COLO668 (cell line): ENCODE data around the gene NLRP1.
A peak's percentile ranks its signal among the peaks of the same experiment; 100 is the strongest.

Experiments
- DNase-seq: peaks from one replicate; lab custom pipeline; 2025; ENCODE audit not compliant: unreplicated experiment; lab: John Stamatoyannopoulos, UW

The NLRP1 gene

DNA sequence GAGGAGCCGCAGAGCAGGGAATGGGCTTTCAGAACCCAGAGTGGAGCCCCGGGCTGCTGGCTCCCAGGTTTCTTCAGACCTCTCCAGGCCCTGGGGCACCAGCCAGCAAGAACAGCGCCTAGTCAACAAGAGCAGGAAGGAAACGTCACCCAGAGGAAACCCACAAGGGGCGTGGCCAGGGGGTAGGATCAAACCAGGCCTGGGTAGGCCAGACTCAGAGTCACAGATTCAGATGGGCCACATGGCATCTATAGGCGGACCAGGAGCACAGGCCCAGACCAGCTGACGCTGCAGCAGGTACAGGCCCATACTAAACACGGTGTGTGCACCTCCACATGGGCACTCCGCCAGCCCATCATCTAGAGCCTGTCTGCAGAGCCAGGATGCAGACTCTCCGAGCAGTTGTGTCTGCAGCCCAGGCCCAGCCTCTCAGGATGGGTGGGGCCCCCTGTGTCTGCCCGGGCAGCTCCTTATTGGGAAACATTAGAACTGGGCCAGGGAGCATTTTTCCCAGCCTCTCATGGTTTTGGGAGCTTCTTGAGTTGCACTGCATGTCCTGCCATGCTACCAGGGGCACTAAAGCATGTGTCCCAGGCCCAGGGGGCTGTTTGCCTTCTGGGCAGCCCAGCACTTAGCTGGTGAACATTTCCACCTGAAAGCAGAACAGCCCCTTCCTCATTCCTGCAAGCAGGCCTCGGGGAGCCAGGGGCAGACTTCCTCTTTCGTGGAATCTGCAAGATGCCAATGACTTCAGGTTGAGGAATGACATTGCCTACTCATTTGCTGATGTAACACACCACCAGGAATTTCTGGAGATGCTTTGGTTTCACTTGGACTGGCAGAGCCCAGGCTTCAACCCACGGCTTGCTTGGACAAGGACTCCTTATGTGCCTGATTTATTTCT lies at the start of gene NLRP1:
NLRP1 (minus strand) TSS at position 127 of the 904 bp plus-strand sequence. CDS start 552 bp downstream, outside the sequence.
- DNase-seq, result peak; percentile 3

DNA sequence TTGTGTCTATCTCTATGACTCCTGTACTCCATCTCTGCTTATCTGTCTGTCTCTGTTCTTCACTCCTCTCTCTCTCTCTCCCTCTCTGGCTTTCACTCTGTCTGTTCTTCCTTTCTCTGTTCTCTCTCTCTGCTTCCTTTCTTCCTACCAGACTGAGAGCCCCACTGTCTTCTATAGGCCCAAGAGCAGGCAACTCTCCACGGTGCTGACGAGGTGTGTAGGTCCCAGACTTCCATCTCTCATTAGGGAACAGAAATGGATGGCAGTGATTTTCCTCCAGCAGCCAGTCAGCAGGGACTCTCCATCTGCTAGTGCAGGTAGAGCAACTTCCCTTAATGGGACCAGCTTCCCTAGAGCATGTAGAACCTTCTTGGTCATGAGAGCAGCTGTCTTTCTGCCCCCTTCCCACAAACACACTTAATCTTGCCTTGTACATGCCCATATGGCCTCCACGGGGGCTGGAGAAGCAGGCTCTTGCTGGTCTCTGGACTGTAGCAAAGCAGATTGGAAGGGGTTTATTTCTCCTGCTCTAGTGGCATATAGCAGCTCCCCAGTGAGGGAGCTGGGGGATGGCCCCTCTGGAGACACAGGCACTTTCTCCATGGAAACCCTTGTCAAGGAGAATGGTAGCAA lies 47.8 kb upstream of the NLRP1 start:
- no peak for DNase-seq

DNA sequence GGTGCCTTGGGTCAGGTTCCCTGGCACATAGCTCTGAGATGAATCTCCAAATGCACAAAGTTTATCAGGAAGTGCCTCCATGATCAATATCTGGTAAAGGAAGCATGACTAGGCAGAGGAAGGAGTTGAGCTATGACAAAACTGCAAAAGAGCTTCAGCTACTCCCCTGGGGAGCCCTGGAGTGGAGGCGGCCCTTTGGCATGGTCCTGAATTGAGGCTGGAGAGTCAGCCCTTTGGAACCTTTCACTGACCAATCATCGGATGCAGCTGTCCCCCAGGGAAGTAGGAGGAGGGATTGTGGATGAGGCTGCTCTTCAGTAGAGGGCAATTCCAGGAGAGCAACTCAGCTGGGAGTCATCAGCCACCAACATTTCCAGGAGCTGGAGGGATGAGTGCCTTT lies 46.1 kb upstream of the NLRP1 start:
- DNase-seq, result no peak

DNA sequence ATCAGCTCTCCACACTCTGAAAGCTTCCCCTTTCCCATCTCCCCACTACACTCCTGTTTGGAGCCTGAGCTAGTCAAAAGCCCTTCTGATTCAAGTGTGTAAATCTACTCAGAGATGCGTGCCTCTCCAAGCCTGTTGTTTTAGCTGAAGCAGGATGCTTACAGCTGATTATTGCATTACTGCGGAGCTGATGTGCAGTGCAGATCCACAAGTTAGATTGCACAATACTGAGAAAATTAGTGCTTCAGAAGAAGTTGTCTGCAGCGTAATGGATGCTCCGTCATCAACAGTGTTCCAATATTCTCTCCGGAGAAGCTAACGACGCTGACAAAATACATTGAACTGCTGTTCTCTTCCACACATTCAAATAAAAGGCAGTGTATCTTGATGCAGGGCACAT lies 44.8 kb upstream of the NLRP1 start:
- DNase-seq, result no peak

DNA sequence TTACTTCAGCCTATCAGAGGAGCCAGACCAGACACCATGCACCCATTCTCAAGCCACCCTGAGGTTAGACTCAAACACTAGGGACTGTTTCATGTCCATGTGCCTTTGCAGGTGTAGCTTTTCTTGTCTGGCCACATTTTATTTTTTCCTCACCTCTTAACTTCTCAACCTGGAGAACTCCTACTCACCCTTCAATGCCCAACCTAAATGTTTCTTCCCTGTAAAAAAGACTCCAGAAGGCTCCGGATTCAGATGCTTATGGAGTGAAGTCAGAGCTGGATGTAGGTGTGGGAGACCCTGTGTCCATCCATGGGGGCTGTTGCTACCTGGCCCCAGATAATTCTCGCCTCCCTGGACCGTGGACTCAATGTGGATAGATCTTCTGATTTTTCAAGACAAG lies 44.0 kb upstream of the NLRP1 start:
- DNase-seq, result no peak

DNA sequence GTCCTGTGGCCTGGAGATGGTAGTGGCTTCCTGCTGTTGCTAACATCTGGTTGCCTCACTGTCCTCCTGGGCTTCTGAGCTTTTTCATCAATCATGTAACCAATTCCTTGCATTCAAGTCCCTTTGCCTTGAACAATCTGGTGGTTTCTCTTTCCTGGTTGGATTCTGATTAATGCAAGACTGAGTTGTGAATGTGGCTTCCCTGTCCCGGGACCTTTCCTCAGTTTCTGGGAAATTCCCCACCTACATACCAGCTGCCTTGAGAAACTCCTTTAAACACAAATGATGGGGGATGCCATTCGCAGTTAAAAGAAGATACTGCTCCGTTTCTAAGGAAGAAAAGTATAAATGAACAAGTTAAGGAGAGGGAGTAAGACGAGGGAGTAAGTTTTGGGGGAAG lies 39.9 kb upstream of the NLRP1 start:
- DNase-seq, result no peak

DNA sequence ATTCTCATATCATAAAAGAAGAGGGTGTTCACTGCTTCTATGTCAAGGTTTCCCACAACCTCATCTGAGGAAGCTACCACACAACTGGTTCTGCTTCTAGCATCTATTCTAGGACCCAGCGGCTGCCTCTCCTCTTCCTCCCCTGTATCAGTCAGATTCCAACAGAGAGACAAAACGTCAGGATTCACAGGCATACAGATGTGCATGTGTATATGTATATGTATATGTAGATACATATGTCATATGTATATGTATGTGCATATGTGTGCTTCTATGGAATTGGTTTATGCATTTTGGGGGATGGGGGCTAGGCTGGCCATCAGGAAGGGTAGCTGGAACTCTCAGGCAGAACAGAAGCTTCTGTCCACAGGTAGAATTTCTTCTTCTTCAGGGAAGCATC lies 37.4 kb upstream of the NLRP1 start:
- no peak for DNase-seq

DNA sequence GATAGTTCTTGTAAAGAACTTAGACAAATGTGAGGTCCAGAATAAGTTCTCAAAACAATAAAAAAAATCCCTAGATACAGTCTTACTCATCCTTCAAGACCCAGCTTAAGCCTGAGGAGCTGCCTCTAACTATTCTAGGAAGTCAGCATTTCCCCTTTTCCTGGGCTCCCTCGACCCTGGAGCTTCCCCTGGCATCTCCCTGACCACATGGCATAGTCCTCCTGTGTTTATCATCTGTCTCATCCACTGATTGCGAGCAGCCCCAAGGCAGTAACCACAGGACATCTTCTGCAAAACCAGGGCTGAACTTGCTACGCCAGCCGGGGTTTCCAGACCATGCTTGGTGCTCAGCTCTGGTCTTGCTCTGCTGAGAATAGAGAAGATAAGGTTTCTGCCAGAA lies 36.7 kb upstream of the NLRP1 start:
- DNase-seq, result no peak

DNA sequence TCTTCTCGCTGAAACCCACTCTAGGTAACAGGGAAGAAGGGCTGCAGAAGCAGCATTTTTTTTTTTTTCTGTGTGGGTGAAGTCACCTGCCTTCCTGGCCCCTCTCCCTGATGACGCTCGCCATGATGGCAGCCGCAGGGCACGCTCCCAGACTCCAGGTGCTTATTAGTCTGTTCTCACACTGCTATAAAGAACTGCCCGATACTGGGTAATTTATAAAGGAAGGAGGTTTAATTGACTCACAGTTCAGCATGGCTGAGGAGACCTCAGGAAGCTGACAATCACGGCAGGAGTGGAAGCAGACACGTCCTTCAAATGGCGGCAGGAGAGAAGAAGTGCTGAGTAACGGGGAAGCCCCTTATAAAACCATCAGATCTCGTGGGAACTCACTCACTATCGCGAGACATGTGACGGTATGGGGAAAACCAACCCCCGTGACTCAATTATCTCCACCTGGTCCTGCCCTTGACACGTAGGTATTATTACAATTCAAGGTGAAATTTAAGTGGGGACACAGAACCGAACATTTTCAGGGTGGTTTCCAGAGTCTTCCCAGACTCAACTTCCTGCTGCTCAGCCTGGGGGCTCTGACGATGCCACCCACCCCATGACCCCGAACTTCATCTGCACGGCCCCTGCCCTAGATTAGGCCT lies 34.9 kb upstream of the NLRP1 start:
- peak; percentile 31 for DNase-seq

DNA sequence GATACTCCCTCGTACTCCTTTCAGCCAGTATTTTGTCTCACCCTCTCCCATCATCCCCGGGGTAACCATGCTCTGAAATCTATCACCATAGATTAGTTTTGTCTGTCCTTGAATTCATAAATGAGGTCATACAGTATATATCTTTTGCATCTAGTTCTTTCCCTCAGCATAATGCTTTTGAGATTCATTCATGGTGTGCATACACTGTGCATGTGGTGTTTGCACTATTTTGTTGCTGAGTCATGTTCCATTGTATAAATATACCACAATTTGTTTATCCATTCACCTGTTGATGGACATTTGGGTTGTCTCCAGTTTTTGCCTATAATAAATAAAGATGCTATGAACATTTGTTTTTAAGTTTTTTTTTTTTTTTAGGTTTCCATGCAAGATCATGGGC lies 34.2 kb upstream of the NLRP1 start:
- DNase-seq, result no peak

DNA sequence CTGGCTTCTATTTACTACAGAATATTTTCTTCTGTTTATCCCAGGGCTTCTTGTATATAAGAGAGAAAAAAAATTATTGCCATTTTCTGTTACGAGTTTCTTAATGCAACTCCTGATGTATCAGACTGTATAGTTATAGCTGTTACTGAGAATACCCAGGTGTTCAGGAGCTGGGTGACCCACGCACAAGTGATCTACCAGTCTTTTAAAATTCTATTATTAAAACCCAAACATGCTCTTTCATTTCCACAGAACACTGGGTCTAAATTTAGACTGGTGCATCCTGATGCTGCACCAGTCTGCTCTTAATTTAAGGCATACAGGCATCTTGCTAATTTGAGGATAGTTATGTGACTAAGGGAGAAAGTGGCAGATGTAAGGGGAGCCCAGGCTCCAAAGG lies 31.2 kb upstream of the NLRP1 start:
- no peak for DNase-seq

DNA sequence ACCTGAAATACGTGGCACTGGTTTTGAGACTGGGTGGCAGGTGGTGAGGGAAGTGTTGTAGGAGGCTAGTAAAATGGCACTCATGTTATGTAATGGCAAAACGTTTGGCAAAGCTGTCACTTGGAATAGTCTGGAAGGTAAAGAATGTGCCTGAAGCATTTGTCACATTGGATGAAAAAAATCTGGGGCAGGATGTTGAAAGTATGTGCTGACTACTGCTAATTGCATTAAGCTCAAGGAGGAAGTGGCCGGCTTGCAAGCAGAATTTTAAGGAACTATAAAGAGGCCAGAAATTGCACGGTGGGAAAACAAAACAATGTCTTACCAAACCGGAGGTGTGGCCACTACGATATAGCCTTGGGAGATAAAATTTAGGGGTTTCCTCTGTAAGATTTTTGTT lies 26.6 kb upstream of the NLRP1 start:
- DNase-seq, result no peak

DNA sequence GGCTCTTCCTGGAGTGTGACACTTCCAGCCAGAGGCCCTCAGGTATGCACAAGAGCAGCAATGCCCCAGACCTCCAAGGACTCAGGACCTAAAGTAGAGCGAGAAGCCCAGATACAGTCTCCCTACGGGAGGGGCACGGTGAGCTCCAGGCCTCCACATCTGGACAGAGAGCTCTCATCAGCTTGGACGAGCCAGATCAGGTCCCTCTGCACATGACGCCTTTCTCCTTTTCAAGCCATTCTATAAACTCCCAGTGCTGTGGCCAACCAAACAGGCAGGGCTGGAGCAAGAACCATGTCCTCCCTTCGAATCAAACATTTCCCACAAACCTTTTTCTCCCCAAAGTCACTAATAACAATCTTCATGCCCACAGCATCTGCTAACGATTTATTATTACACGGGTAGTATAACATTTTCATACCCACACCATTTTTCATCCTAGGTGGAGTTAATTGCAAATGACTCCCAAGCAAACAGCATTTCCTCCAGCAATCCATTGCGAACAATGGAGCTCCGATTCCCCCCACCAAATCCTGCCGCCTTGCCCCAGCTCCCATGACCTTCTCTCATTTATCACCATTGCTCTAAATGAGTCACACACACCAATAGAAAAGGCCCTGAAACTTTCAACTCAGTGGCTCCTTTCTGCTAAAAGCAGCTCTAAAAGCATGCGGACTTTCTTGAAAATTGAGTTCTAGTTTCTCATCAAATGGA lies 24.2 kb upstream of the NLRP1 start:
- no peak for DNase-seq

DNA sequence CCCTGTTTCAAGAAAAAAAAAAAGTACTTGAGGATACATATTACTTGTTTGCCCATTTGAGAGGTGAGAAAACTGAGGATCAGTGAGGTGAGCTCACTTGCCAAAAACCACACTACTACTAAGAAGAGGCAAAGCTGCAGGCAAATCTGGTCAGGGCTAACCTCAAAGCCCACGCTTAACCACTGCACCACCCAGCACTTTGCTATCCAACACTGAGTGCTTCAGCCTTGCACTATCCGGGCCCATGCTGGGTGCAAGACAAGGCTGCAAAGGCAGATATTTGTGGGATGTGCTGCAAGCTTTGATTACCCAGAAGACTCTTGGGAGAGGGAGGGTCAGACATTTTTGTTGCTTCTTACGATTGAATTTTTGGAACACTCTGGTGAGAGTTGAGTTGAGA lies 23.6 kb upstream of the NLRP1 start:
- no peak for DNase-seq

DNA sequence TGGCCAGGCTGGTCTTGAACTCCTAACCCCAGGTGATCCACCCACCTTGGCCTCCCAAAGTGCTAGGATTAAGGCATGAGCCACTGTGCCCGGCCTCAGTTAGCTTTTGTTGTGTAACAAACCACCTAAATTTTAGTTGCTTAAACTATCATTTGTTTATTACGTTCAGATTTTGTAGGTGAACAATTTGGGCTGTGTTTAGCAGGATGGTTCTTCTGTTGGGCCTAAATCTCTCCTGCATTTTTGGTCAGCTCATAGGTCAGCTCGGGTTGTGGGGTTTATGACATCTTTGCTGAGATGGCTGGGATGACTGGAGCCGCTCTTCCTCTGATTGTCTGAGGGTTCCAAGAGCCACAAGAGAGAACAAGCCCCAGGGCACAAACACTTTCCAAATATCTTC lies 21.1 kb upstream of the NLRP1 start:
- no peak for DNase-seq

DNA sequence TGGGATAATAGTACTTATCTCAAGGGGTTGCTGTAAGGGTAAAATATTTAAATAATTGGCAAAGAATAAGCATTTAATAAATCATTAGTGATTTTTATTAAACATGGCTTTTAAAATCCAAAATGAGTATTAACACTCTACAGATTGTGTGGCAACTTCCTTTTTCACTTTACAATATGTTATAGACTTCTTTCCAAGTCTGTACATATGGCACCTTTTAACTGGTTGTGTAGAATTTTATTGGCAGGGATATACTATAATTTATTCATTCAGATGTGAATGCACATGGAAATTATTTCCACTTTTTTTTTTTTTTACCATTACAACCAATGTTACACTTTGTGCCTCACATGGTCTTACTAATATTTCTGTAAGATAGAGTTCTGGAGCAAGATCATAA lies 15.7 kb upstream of the NLRP1 start:
- DNase-seq, result no peak

DNA sequence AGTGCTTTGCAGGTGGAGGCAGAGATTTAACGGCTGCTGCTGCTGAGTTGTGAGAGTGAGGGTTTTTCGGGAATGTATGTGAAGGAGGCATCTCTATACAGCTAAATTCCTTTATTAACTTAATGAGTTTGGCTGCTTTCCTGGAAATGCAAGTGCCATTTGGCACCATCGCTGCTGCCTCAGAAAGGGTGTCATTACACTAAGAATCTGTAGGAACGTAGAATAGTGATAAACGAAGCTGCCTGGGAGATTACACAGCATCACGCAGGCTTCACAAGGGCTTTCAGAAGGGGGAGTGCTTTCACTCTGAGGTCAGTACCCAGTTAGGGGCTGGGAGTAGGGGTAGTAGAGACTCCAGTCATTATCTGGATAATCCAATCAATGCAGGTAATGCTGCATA lies 14.1 kb upstream of the NLRP1 start:
- no peak for DNase-seq

DNA sequence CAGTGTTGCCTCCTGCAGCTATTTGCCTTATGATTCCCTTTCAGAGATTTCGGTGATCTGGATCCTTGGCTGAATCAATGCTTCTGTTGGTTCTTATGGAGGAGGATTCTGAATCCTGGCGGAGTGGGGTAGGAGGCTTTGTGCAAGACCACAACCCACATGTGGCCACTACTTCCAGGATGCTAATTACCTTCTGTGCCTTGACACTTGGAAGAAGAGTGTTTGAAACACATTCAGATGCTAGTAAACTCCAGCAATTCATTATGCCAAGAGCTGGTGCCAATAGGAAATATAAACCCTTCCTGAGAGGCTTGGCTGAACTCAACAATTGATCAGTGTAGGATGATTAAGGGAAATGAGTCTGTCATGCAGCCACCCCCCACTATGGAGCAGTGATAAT lies 12.1 kb upstream of the NLRP1 start:
- DNase-seq, result no peak

DNA sequence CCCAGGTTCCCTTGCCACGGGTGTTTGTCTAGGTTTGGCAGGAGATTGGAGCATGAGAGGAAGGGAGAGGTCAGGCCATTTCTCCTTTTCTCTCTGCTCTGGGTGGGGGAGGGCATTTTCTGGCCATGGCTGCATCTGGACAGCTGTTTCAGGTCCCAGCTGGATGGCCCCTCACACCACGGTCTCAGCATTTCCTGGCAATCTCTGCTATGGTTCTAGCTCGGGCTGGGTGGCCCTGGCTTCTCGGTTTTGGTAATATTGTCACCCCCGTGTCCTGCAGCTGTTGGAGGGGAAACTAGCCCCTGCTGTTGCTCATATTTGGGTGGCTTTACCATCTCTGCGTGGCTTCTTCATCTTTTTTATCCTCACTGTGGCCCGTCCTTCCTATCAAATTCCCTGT lies 11.5 kb upstream of the NLRP1 start:
- DNase-seq, result no peak

DNA sequence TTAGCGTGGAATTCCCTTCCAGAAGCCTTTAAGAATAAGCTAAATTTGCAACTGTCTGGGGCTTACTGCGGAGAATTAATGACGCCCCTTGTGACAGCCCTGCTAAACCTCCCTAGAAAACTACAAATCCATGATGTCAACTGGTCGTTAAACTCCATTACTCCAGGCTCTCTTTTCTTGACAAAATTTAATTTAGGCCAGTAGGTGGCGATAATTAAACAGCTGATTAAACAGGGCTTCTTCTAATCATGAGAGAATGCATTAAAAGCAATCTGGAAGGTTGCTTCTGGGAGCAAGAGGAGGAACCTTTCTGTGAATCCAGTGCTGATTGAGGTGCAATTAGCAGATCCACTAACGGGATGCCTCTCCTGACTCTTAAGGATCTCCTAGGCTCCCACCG lies 8.1 kb upstream of the NLRP1 start:
- DNase-seq, result no peak

DNA sequence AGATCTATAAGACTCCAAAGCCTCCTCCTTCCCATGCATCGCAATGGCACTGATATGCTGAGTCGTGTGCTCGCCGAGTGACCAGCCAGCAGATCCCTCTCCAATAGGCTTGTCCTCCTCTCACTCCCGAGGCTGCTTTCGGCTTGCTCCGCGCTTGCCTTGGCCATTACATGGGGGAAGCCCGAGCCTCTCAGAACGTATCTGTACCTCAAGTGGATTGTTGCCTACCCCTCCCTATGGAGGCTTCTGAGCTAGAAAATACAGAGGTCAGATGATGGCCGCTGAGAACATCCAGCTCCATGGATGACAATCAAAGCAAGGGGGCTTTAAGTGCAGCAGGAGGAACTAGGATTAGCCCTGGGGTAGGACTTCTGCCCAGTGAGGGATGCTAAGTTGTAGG lies 7.7 kb upstream of the NLRP1 start:
- DNase-seq, result no peak

DNA sequence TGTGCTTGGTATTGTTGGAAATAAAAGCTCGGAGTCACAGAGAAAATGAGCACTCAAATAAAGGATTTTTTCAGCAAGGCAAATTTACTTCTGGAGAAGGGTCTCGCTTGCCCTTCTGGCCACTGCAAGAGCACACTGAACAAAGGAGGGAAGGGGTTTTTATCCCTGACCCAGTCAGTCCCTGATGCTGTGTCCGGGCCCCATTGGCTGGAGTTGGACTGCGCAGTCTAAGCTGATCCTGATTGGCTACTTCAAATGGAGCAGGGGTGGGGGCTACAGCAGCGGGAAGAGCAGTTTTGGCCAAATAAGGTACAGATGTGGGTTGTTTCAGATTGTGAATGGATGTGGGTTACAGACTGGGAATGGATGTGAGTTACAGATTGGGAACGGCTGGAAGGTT lies 4.3 kb upstream of the NLRP1 start:
- DNase-seq, result no peak
